Left ventricle myocardium superior (tissue), 1 donor: ENCODE data around the gene KIAA0825. TPM values are rescaled to one million over a fixed set of nuclear protein-coding genes. Genes with fewer than 3 reads are reported as not detected.
"Not testable (repeated sequence)": the region's sequence is repeated elsewhere in the genome, so short reads cannot be mapped to it uniquely, and the experiment has no call there.

Source experiments
- ATAC-seq: fragments of 200-7000 bp; cut with Tn5 transposase; one replicate; pipeline ENCODE4 v1.9.1; 2020; ENCODE audit warnings: mild to moderate bottlenecking, moderate library complexity
- DNase-seq: peaks from one replicate; pipeline ENCODE4 v3.0.0-alpha.2; 2020
- intact Hi-C: fragments of 100-400 bp; cut with micrococcal nuclease; formaldehyde crosslinking; loops from one replicate; pipeline ENCODE4 v1.11.0; 2022
- total RNA-seq: library from RNA; stranded (reverse); fragmentation: NEBNext Ultra II Directional; extraction: Animal tissue kit (Norgen Biotek cat#: 25700); gene quantifications from one replicate; pipeline ENCODE4 v1.2.1, GENCODE V29; 2021
- donor health status: DM: no; HTN: yes; CAD: no; lungs with severe emphysema.

The KIAA0825 gene
- total RNA-seq, 1 donor from 2014 or later, result 2.2 TPM

DNA sequence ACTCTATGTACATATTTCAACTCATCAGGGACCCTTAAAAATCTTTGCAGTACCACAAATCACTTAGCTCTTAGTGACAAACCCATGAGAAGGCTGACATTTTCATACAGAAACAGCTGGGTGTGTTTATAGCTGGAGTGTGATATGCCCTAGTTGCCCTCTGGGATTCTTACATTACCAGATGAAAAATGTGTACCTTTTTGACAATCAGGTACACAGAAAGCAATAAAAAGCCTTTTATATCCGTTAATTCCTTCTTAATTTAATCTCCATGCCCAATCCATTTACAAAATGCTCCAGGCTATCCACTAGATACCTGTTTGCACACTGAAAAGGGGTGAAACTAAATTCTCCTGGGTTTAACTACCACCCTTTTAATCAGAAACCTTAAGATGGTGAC, 222.9 kb downstream of the KIAA0825 start:
- no peak for DNase-seq
- ATAC-seq, result no peak
- intact Hi-C loops, result no loop called here

DNA sequence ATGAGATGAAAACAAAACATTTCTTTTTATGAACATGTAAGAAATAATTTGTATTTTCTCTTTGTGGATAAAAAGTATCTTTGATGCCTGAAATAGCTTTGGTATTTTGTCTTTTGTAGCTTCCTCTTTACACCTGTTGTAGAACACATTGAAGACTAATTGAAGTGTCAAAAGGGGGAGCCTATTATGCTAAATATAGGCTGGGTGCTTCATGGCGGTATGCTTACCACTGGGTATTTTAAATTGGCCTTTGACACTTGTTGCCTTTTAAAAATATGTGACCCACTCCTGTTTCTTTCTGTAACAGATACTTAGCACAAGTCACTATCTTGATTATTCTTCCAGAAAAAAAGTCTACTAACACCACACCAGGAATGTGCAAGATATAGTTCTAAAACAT, 226.4 kb downstream of the KIAA0825 start:
- DNase-seq (no peak), ATAC-seq (no peak)
- intact Hi-C loops, result no loop called here

DNA sequence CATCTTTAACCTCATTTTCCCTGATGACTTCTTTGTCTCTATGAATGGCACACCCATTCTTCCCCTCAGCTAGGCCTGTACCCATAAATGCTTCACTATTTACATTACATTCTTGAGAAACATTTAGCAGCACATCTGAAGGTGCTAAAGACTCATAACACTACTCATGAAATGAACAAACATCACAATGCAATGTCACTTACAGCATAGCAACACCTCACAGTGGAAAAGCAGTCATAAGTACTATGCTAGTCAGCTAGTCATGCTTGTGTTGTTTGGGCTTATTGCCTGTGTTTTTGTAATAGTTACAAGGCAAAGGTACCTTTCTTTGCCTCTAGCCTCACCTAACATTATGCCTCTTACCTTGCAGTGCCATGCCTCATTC, 228.9 kb downstream of the KIAA0825 start:
- DNase-seq, result no peak
- ATAC-seq, result no peak
- intact Hi-C loops, result no loop called here

DNA sequence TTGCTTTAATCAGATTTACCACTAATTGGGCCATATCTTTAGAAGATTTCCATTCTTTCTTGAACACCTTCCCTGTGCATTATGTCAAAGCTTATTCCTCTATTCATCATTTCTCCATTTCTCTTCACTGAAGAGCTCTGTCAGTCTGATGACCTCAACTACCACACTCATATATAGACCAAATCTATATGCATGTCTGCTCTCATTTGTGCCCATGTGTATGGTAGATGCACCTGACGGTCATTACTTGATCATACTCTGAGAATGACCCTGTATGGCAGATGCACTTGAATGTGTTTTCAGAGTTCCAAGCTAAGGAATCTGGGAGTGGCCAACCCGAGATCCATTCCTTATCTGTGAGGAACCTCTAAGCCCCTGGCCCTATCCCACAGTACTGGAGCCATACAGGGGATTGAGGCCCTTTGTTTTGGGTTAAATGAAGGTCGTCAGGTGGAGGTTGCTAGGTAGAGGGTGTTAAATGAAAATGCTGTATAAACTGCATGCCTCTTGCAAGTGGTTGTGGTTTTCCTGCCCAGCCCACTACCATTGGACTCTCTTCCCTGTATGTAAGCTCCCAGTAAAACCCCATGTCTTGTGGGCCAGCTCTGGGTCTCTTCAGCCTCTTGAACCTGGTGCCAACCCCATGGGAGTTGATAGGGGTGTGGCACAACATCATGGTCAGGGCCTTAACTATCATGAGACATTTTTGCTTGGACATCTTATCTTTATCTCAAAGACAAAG, 229.5 kb downstream of the KIAA0825 start:
- no peak for ATAC-seq

DNA sequence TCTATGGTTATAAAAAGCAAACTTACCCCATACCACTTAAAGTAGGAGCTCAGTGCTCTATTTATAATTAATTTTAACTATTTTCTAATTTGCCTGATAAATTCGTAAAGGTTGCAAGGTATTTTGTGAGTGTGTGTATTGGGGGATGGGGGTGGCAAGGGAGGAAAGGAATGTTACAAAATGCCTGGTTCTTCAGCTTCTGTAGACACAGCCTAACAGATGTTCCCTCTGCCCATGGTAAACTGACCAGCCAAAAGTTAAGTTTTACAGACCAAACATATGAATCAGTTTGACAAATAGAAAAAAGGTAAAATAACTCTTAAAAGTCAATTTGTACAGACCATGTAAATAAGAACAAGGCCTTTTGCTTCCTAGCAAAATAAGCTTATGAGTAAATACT, 232.6 kb downstream of the KIAA0825 start:
- intact Hi-C loops, result no loop called here
- DNase-seq (no peak), ATAC-seq (no peak)

More for the DNA sequence above, 229.5 kb downstream of the KIAA0825 start:
- intact Hi-C loops, result no loop called here
- DNase-seq, result no peak

DNA sequence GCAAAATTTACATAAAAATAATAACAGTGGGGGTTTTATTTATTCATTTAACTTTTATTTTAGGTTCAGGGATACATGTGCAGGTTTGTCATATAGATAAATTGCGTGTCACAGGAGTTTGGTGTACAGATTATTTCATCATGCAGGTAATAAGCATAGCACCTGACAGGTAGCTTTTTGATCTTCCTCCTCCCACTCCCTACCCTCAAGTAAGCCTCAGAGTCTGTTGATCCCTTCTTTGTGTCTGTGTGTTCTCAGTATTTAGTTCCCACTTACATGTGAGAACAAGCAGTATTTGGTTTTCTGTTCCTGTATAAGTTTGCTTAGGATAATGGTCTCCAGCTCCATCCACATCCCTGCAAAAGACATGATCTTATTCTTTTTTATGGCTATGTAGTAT, 240.3 kb downstream of the KIAA0825 start:
- ATAC-seq, result no peak
- DNase-seq, result no peak
- intact Hi-C loops, result no loop called here

DNA sequence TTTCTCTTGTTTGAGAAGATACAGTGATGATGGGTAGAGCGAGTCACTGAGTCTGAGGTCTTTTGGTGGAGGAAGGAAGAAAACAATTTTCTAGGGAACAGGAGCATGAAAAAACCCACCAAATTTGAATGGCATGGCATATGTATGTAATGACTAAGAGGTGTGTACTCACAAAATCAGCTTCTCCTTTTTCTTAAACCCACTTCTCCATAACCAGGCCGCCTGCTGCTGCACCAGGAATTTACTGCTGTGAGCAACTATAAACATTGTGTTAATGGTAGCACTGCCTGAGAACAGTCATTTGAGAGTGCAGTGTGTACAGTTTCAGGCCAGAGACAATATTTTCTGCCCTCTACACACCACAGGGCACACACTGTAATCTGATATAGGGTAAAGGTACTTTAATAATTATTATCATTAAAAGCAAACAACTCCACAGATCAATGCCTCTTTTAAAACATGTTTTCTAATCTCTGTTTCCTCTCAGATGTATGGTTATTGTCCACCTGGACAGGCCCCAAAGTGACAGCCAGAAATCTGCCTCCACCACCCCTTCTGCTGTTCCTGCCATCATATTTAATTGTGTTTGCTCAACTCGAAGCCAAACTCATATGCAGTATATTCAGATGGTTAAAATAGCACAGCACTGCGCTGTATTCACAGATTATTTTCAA, 241.6 kb downstream of the KIAA0825 start:
- intact Hi-C loops, result no loop called here
- no peak for DNase-seq
- ATAC-seq, result no peak

DNA sequence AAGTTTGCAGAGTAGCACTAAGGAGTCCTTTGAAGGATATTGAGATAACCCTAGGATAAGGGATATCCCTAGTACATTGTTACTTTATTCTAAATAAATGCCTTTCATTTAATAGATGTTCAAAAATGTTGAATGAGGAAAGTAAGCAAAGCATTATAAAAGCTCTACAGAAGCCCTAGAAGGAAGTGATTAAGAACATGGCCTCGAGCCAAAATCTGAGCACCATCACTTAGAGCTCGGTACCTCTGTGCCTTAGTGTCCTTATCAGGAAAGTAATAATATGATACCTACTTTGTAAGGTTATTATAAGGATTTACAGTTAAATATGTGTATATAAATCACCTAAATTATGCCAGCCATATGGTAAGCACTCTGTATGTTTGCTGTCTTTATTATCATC, 242.6 kb downstream of the KIAA0825 start:
- intact Hi-C loops, result no loop called here
- ATAC-seq (no peak), DNase-seq (no peak)

DNA sequence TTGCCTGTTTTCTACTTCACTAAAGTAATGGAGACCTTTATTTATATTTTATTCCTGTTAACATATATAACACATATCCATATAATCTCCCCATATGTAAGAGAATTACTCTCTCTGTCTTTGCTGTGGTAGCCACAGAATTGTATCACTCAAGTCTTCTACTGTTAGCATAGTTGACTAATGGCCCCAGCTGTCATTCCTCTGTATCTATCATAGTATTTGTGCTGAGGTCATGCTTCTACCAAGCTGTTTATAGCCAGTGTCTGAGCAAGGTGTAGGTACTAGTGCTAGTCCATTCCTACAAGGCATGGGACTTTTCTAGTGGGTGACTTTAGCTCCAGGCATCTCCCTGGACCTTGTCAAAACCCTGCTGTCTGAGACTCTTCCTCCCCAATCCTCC, 244.1 kb downstream of the KIAA0825 start:
- no peak for DNase-seq
- ATAC-seq, result no peak
- intact Hi-C loops, result no loop called here

DNA sequence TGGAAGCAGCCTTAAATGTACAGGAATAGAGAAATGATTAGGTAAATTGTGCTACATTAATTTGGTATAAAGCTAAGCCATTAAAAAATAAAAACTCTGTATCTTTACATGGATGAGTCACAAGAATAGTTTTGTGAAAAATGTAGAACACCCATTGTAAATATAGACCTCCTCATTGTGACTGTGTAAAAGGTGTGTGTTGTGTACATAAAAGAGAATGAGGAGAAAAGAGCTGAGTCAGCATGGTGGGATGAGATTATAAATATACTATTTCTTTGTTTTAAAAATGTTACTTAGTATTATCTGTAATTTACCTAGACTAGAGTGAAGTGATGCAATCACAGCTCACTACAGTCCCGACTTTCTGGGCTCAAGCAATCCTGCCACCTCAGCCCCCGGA, 250.5 kb downstream of the KIAA0825 start:
- no peak for DNase-seq
- intact Hi-C loops, result no loop called here
- ATAC-seq, result no peak

DNA sequence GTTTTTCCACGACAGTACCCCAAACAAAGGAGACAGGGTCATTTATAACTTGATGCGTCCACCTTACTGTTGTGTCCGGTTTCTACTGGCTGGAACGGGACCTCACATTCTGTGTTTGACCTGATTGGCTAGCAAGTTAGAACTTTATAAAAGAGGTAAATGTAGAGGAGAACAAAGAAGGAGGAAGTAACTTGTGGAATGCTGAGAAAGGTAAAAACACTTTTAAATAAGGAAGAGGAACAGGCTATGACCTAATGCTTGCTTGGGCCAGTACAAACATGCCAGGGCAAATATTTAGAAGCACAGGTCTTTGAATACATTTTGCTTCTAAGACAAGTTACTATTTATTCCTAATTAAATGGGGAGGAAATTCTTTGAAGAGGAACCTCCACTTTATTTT, 251.6 kb downstream of the KIAA0825 start:
- DNase-seq (no peak), ATAC-seq (no peak)
- intact Hi-C loops, result no loop called here

DNA sequence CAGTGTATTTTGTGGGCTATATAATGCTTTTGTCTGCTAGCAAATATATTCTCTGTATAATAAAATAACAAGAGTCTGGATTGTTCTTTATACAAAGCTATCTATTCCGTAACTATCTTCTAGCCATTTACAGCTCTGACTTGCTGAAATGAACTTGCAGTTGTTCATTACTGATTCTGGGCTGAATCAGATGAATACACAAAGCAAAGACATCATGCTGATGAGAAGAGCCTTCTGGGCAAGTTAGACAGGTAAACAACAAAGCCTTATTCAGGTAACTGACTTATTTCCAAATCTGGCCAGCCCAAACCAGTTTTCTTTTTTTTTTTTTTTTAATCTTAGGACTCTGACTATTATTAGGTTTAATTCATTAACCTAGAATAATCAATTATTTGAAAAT, 255.5 kb downstream of the KIAA0825 start:
- intact Hi-C loops, result no loop called here
- ATAC-seq (no peak), DNase-seq (no peak)

DNA sequence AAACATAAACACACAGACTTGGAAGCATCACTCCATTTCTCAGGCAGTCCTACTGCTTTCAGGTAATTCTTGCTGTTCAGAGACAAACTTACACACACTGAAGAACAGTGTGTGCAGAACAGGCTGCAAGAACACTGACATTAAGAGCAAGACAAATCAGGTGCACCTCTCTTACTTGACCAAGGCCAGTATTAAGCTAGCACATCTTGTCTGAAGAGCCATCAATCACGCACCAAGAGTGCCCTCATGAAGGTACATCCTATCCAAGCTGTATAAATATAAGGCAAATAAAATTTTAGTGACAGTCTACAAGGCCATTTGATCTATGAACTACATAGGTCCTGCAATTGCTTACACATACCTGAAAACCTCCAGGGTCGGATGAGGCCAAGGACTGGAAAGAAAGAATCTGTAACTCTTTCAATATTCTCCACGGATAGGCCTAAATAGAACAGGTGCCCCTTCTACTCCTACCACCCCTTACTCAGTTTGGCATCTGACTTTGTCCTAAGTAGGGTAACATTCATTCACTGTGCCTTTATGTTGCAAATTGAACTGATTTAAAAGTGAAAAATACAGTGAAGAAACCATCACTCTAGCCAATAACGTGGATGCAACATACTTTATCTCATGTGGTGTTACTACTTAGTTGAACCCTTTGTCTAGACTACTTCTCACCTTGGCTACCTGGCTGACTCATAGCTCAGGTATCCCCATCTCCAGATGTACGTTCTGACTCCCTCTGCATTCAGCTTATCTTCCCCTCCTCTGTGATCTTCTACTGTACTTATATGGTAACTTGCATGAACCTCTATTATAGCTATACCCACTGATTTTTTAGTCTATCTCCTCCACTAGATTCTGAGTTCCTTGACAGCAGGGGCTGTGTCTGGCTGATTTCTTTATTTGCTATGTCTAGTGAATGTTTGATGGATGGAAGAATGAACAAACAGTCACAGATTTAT, 256.3 kb downstream of the KIAA0825 start:
- DNase-seq (no peak), ATAC-seq (no peak)

DNA sequence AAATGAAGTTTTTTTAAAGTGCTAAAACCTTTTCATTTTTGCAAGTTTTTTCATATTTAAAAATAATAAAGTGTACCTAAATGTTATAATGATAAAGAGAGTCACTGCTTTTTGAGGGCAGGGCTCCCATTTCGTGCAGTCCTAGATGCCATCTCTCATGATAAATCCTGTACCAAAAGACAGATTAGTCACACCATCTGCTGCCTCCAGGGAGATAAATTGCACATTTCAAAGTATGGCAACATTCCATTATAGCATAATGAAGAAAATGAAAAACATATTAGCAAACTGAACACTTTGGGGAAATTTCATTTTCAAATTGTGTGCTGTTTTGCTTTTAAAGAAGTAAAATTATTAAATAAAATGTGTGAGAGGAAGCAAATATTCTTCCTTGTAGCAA, 257.2 kb downstream of the KIAA0825 start:
- intact Hi-C loops, result no loop called here
- DNase-seq (no peak), ATAC-seq (no peak)

More for the DNA sequence above, 256.3 kb downstream of the KIAA0825 start:
- intact Hi-C loops, result no loop called here

DNA sequence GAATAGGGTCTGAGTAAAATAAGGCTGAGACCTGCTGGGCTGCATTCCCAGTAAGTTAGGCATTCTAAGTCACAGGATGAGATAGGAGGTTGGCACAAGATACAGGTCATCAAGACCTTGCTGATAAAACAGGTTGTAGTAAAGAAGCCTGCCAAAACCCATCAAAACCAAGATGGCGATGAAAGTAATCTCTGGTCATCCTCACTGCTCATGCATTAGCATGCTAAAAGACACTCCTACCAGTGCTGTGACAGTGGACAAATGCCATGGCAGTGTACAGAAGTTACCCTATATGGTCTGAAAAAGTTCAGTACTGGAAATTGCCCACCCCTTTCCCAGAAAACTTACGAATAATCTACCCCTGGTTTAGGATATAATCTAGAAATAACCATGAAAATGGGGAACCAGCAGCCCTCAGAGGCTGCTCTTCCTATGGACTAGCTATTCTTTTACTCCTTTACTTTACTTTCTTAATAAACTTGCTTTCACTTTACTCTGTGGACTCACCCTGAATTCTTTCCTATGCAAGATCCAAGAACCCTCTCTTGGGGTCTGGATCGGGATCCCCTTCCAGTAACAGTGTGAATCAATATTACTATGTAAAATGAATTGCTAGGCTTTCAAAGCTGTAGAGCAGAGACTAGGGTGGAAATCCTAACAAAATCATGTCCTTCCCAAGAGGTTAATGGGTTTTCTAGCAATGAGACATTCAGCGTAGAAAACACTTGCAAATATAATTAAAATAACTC, 257.8 kb downstream of the KIAA0825 start:
- ATAC-seq (peak; percentile 89), DNase-seq (no peak)
- intact Hi-C loops, result no loop called here

DNA sequence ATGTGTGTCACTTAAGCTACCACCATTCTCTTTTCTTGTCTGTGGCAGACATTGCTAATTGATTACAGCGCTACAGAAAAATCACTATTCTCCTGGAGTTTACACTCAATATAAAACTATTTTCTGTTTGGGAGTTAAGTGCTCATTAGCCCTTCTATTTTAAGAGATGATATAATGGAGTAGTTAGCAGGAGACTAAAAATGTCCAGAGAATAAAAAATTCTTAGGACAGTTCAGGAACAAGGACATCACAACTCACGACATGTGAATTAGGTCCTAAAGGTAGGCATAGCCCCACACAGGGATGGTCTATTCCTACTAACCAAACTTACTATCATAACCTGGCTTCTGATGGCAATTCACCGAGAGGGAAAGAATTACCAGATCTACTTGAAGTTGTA, 258.5 kb downstream of the KIAA0825 start:
- ATAC-seq (peak; percentile 72), DNase-seq (no peak)
- intact Hi-C loops, result no loop called here

DNA sequence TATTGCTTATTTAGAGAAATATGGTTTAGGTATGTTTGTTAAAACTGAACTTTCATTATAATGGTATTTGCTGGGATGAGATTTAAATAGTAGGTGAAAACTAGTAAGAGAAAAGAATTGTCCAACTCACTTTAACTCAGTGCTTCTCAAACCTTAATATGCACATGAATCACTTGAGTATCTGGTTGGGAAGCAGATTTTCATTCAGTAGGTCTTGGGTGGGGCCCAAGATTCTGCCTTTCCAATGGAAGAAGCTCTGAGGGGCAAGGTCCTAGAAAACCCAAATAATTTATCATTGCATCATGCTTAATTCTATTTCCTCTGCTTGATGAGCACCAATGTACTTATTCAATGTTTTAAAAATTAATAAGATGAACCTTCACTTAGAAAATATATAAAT, 262.6 kb downstream of the KIAA0825 start:
- intact Hi-C loops, result no loop called here

DNA sequence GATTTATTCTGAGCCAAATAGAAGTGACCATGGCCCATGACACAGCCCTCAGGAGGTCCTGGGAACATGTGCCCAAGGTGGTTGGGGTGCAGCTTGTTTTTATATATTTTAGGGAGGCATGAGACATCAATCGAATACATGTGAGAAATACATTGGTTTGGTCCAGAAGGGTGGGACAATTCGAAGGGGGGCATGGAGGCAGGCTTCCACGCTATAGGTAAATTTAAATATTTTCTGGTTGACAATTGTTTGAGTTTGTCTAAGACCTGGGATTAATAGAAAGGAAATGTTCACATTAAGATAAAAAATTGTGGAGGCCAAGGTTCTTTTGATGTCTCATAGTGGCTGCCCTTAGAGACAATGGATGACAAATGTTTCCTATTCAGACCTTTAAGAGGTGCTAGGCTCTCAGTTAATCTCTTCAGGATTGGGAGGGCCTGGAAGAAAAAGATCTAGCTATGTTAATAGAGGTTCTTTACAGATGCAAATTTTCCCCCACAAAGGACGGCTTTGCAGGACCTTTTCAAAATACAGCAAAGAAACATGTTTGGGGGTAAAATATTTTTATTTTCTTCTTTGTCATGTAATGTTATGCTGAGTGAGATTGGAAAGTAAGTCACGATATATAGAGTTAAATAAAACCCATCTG, 263.4 kb downstream of the KIAA0825 start:
- intact Hi-C loops, DNase-seq, ATAC-seq: not testable (repeated sequence)

More for the DNA sequence above, 262.6 kb downstream of the KIAA0825 start:
- no peak for DNase-seq
- ATAC-seq, result no peak

DNA sequence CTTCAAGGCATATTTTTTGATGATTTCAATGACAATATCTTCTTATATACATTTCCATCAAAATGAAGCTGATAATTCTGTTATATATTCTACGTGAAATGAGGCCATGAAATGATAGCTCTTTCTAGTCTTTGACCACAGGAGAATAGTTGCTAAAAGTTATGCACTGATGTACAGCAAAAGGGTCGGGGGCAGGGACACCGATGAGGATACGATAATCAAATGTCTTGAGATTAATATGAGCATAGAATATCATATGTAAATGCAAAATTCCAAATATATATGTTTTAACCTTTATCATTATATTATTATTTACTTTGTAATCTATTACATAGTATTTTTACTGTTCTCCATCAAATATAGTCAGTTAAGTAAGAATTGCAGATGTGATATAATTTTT, 264.8 kb downstream of the KIAA0825 start:
- intact Hi-C loops, result no loop called here

More for the DNA sequence above, 264.8 kb downstream of the KIAA0825 start:
- DNase-seq, result no peak
- no peak for ATAC-seq
